AG04449 (cell line): ENCODE data around the gene ZC3H8.

Experiments
- CTCF ChIA-PET: fragments of 350-600 bp; formaldehyde crosslinking; extraction: SDS; loops from one replicate; lab custom pipeline; 2021; ENCODE audit warnings: antibody characterized with exemption; lab: Yijun Ruan, JAX
- POLR2A ChIA-PET: fragments of 400-600, 350-600 bp; formaldehyde crosslinking; extraction: SDS; loops from one replicate; lab custom pipeline; 2020; ENCODE audit warnings: antibody characterized with exemption, inconsistent platforms; lab: Yijun Ruan, JAX
- DNase-seq: peaks from one replicate; pipeline ENCODE4 v3.0.0-alpha.2; 2010; ENCODE audit warnings: low read depth, low spot score
- H3K4me3 ChIP-seq: 2 replicates; pipeline ENCODE4 v1.5.1; 2011; ENCODE audit warnings: low read depth, mild to moderate bottlenecking, control low read depth, low read length
- TF ChIP-seq, protein P1 (sequence below): IDR thresholded peaks from one replicate; pipeline ENCODE4 v1.5.1; 2011; ENCODE audit warnings: mild to moderate bottlenecking, moderate library complexity, low read length, control low read depth, inconsistent platforms; ENCODE audit not compliant: insufficient read depth; ENCODE audit errors: missing control alignments

ZC3H8 gene

DNA sequence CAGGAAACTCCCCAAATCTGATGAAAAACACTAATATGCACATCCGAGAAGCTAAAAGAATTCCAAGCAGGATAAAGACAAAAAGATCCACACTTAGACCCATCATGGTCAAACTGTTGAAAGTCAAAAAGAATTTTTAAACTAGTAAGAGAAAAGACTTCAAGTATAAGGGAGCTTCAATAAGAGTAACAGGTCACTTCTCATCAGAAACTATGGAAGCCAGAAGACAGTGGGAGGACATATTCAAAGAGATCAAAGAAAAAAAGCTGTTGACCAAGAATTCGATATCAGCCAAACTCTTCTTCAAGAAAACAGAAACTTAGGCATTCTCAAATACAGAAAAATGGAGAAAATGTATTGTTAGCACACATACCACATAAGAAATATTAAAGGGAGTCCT, 50.4 kb downstream of the ZC3H8 start:
- DNase-seq: no peak
- ChIA-PET CTCF (interaction anchor here (0.9 to 1.7 kb wide), 2 partner anchors 12 to 83 kb away, joined by 3 read pairs; no protein-coding TSS in a partner anchor), POLR2A (no interaction called here)
- no peak overlapping the region for H3K4me3 ChIP-seq
- TF ChIP-seq, protein P1, sequence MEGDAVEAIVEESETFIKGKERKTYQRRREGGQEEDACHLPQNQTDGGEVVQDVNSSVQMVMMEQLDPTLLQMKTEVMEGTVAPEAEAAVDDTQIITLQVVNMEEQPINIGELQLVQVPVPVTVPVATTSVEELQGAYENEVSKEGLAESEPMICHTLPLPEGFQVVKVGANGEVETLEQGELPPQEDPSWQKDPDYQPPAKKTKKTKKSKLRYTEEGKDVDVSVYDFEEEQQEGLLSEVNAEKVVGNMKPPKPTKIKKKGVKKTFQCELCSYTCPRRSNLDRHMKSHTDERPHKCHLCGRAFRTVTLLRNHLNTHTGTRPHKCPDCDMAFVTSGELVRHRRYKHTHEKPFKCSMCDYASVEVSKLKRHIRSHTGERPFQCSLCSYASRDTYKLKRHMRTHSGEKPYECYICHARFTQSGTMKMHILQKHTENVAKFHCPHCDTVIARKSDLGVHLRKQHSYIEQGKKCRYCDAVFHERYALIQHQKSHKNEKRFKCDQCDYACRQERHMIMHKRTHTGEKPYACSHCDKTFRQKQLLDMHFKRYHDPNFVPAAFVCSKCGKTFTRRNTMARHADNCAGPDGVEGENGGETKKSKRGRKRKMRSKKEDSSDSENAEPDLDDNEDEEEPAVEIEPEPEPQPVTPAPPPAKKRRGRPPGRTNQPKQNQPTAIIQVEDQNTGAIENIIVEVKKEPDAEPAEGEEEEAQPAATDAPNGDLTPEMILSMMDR: no peak

DNA sequence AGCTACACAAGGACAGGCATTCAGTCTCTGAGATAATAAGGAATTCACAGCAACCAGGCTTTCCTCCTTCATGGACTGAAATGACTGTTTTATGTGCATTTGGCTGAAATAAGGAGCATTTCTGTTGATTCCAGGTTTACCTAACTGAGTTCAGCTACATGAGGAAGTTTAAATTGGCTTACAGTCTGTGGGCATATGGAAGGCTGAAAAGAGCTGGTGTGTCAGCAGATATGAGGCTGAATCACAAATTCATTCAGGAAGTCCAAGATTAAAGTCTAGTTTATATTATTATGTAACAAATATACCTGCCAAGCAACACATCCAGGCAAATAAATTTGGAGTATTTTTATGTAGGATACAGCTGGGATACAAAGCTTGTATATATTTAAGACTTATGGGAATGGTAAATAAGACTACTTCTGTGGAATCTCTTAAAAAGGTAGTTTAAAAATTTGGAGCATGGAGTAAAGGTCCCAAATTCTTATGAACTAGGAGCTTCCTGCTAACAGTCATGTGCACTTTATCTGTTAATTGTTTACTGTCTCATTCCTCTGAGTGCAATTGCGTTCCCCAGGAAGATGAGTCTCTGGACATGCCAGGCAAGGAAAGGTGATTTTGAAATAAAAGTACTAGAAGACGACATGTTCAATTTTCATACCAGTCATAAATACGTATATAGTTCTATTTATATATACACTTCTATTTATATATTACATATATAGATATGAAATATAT, 53.0 kb downstream of the ZC3H8 start:
- POLR2A ChIA-PET: interaction anchor here (0.6 kb wide), 1 partner anchor 73 kb away, joined by 3 read pairs; no protein-coding TSS in a partner anchor
- no peak overlapping the region for H3K4me3 ChIP-seq
- DNase-seq: no peak
- TF ChIP-seq, protein P1: no peak
- CTCF ChIA-PET: interaction anchor here (1.3 kb wide), 1 partner anchor 11 kb away, joined by 3 read pairs; no protein-coding TSS in a partner anchor

DNA sequence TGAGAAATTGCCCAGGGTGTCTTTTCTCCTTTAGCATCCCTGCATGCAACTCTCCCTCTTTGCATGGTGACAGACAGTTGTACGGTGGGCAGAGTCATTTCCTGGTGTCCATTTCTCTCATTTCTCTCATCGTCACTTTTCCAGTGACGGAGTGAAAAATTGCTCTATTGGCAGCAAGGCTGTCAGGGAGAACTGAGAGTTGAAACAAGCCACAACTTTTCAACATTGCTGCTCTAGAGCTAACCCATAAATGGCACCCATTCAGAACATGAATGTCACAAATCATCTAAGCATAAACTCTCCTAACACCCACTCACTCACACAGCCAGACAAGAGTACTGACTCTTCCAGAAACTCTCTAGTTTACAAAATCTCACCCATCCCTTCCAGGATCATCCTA, 55.7 kb downstream of the ZC3H8 start:
- no peak overlapping the region for H3K4me3 ChIP-seq
- CTCF ChIA-PET: no interaction called here
- POLR2A ChIA-PET: no interaction called here
- TF ChIP-seq, protein P1: no peak
- no peak for DNase-seq

DNA sequence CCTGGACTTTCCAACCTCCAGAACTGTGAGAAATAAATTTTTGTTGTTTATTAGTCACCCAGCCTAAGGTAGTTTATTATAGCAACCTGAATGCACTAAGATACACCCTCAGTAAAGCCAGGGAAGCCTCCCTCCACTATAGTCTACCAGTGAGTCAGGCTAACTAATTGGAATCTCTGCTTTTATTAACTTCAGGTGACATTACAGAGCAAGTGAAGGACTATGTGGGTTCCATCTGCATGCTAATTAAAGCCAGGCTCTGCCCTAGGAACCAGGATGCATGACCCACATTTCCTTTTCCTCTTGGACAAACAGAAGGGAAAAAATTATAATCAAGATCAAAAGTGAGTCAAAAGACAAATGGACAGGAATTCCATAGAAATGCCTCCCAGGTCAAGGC, 56.1 kb downstream of the ZC3H8 start:
- no peak overlapping the region for H3K4me3 ChIP-seq
- ChIA-PET POLR2A (no interaction called here), CTCF (no interaction called here)
- no peak for DNase-seq
- TF ChIP-seq, protein P1: no peak

DNA sequence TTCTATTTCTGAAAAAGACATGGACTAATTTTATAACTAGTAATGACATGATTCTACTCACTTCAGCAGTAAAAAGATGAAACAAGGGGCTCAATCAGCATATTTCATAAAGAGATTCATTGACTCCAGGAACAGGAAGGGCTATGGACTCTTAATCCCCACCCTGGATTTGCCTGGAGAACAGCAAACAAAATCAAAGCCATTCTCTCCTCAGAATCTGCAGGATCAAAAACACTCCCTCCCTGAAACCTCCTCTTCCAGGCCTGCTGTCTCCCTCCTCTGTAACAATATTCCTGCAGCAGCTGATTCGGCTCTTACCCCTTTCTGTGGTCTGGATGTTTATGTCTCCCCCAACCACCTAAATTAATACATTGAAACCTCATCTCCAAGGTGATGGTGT, 57.0 kb downstream of the ZC3H8 start:
- POLR2A ChIA-PET: no interaction called here
- CTCF ChIA-PET: no interaction called here
- DNase-seq: no peak
- TF ChIP-seq, protein P1: no peak
- no peak overlapping the region for H3K4me3 ChIP-seq

DNA sequence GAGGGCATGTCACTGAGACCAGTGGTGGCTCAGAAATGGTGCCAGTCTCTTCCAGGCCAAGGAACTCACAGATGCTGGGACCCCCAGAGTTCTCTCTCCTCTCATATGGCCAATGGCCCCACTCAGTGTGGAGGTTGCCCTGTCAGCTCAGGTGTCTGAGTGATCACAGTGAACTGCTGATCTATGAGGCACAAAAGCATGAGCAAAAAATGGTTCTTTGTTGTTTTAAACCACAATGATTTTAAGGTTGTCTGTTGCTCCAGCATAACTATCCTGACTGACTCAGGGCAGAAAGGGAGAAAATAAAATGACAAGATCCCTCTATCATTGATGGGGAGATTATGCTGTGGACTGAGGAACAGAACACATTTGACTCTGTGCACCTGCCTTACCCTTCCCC, 58.9 kb downstream of the ZC3H8 start:
- CTCF ChIA-PET: no interaction called here
- DNase-seq: no peak
- no peak overlapping the region for H3K4me3 ChIP-seq
- TF ChIP-seq, protein P1: no peak
- POLR2A ChIA-PET: no interaction called here
